ENCODE measurements around the gene SCAMP2.
"Not testable (repeated sequence)": the region's sequence is repeated elsewhere in the genome, so short reads cannot be mapped to it uniquely, and the experiment has no call there.

SCAMP2 gene

GRCh38 chr15:74873036-74873755, at the start of gene SCAMP2:
TSS of gene SCAMP2 (minus strand) at chr15:74873365. CDS start at chr15:74873255, 110 bp downstream.
- DNase-seq (ENCODE audit: low spot score), result peak; percentile 97

GRCh38 chr15:74920456-74920855, 47.3 kb upstream of the SCAMP2 start:
- no peak for DNase-seq (ENCODE audit: low spot score)

GRCh38 chr15:74917676-74918075, 44.5 kb upstream of the SCAMP2 start:
- DNase-seq (ENCODE audit: low spot score), result no peak

- DNase-seq (ENCODE audit: low spot score), result not testable (repeated sequence)
These were observed 40.6 kb upstream of the SCAMP2 start for GRCh38 chr15:74913799-74914198.

GRCh38 chr15:74913041-74913440, 39.9 kb upstream of the SCAMP2 start:
- no peak for DNase-seq (ENCODE audit: low spot score)

- no peak for DNase-seq (ENCODE audit: low spot score)
These were observed 35.5 kb upstream of the SCAMP2 start for GRCh38 chr15:74908635-74909034.

GRCh38 chr15:74907163-74907870, 34.2 kb upstream of the SCAMP2 start:
- no peak for DNase-seq (ENCODE audit: low spot score)

GRCh38 chr15:74906450-74907162, 33.4 kb upstream of the SCAMP2 start, which contains the start of gene FAM219B:
TSS of gene FAM219B (minus strand) at chr15:74906851. CDS start at chr15:74906800, 51 bp downstream.
- peak; percentile 90 for DNase-seq (ENCODE audit: low spot score)

GRCh38 chr15:74906067-74906449, 32.9 kb upstream of the SCAMP2 start:
- no peak for DNase-seq (ENCODE audit: low spot score)

- no peak for DNase-seq (ENCODE audit: low spot score)
These were observed 31.1 kb upstream of the SCAMP2 start for GRCh38 chr15:74904190-74904805.

GRCh38 chr15:74903676-74904075, 30.5 kb upstream of the SCAMP2 start:
- DNase-seq (ENCODE audit: low spot score), result no peak

- DNase-seq (ENCODE audit: low spot score), result no peak
These were observed 29.3 kb upstream of the SCAMP2 start for GRCh38 chr15:74902295-74903075.

GRCh38 chr15:74901612-74902063, 28.5 kb upstream of the SCAMP2 start:
- peak; percentile 84 for DNase-seq (ENCODE audit: low spot score)

GRCh38 chr15:74897300-74897701, 24.1 kb upstream of the SCAMP2 start:
- no peak for DNase-seq (ENCODE audit: low spot score)

- DNase-seq (ENCODE audit: low spot score), result no peak
These were observed 23.2 kb upstream of the SCAMP2 start for GRCh38 chr15:74896316-74896715.

GRCh38 chr15:74895830-74896229, 22.7 kb upstream of the SCAMP2 start:
- DNase-seq (ENCODE audit: low spot score), result no peak

- DNase-seq (ENCODE audit: low spot score), result not testable (repeated sequence)
These were observed 21.2 kb upstream of the SCAMP2 start for GRCh38 chr15:74894383-74894782.

GRCh38 chr15:74893627-74894026, 20.5 kb upstream of the SCAMP2 start:
- no peak for DNase-seq (ENCODE audit: low spot score)

GRCh38 chr15:74892931-74893330, 19.8 kb upstream of the SCAMP2 start:
- no peak for DNase-seq (ENCODE audit: low spot score)

GRCh38 chr15:74892313-74892712, 19.1 kb upstream of the SCAMP2 start:
- no peak for DNase-seq (ENCODE audit: low spot score)

- no peak for DNase-seq (ENCODE audit: low spot score)
These were observed 18.3 kb upstream of the SCAMP2 start for GRCh38 chr15:74891469-74891868.

GRCh38 chr15:74890665-74890960, 17.4 kb upstream of the SCAMP2 start:
- no peak for DNase-seq (ENCODE audit: low spot score)
